Epithelial cell of proximal tubule (primary cell): ENCODE results near the gene CELSR2. TPM values are rescaled to one million over a fixed set of nuclear protein-coding genes. Genes with fewer than 3 reads are reported as not detected.
A peak's percentile ranks its signal among the peaks of the same experiment; 100 is the strongest.
"Not testable (repeated sequence)": the region's sequence is repeated elsewhere in the genome, so short reads cannot be mapped to it uniquely, and the experiment has no call there.

Source experiments
- DNase-seq: peaks from one replicate; pipeline ENCODE4 v3.0.0-alpha.2; 2011; ENCODE audit warnings: low read depth
- H3K4me3 ChIP-seq: 2 replicates; pipeline ENCODE4 v1.5.1; 2011; ENCODE audit warnings: low read depth, mild to moderate bottlenecking, low read length
- CTCF ChIP-seq: conservative IDR thresholded peaks from 2 replicates; pipeline ENCODE4 v1.5.1; 2012; ENCODE audit warnings: low read depth, mild to moderate bottlenecking, low read length
- total RNA-seq: library from RNA; depleted of rRNA; stranded (reverse); fragments of >200 nt; gene quantifications from 2 replicates; pipeline ENCODE4 v1.2.3, GENCODE V29; 2015

Gene CELSR2
- total RNA-seq, 1 donor from 2014 or later = 14.2 TPM

DNA sequence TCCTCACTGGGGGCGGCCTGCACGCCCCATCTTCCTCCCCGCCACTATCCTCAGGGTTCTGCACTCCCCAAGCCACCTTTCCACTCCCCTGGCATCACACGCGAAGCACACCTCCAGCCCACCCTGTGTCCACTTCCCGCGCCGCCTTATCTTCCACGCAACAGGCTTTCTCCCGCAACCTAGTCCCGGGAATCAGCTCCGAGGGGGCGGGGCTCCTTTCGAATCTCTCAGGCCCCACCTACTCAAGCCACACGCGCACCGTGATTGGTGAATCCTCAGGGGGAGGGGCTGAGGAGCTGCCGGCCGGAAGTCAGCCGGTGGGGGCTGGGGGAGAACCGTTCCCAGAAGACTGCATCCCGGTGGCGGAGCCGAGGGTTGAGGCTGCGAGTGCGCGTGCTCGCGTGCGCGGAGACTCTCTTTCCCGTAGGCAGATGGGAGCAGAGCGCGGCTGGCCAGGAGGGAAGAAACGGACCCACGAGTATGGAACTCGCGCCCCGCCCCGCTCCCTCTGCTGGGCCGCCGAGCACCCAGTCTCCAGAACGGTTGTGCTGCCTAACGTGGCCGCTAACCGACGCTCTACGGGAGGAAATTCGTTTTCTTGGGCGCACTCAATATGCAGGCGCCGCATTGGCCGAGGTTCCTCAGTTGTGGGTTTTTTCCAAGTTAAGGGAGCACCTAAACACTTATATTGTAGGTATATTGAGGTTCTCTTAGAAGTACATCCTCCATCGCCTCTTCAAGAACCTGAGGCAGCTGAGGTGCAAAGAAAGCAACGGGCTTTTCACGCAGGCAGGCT, 33.8 kb downstream of the CELSR2 start, which contains the start of gene PSRC1:
Gene PSRC1, minus strand, starts transcription at position 194 of the 796 bp plus-strand sequence.
- TF ChIP-seq CTCF = peak; percentile 37
- H3K4me3 ChIP-seq = peak within 1 kb of the TSS; percentile 63
- no peak for DNase-seq

DNA sequence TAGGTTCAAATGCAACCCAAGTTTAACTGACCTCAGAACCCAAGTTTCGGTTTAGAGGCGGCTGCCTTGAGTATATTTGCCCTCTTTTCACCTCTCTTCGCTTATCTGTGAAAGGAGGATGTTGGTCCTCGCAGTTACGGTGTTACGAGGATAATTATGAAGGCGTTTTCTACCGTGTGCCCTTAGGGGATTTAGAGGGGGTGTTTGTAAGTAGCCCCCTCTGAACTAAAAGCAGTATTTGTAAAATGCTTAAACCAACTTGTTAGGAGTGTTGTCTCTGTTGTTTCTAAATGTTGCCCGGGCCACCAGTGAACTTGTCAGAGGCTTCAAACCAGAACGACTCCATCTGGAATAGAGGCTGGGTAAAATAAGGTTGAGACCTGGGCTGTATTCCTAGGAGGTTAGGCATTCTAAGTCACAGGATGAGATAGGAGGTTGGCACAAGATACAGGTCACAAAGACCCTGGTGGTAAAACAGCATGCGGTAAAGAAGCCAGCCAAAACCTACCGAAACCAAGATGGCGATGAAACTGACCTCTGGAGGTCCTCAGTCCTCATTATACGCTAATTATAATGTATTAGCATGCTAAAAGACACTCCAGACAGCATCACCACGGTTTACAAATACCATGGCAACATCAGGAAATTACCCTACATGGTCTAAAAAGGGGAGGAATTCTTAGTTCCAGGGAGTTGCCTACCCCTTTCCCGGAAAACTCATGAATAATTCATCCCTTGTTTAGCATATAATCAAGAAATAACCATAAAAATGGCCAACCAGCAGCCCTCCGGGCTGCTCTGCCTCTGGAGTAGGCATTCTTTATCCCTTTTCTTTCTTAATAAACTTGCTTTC, 34.6 kb downstream of the CELSR2 start:
- no peak for DNase-seq
- peak overlapping the region; percentile 63 for H3K4me3 ChIP-seq

GRCh38 chr1:109286762-109287161, 37.4 kb downstream of the CELSR2 start:
- not testable (repeated sequence) for H3K4me3 ChIP-seq, DNase-seq

More for the DNA sequence above, 34.6 kb downstream of the CELSR2 start:
- no peak for TF ChIP-seq CTCF

- no peak overlapping the region for H3K4me3 ChIP-seq
- no peak for TF ChIP-seq CTCF
These were observed 40.8 kb downstream of the CELSR2 start for GRCh38 chr1:109290137-109290536.

GRCh38 chr1:109290998-109291397, 41.7 kb downstream of the CELSR2 start:
- no peak for DNase-seq
- H3K4me3 ChIP-seq = no peak overlapping the region
- TF ChIP-seq CTCF = no peak

More at GRCh38 chr1:109290137-109290536, 40.8 kb downstream of the CELSR2 start:
- DNase-seq = no peak

GRCh38 chr1:109292364-109292763, 43.0 kb downstream of the CELSR2 start:
- H3K4me3 ChIP-seq = no peak overlapping the region
- no peak for TF ChIP-seq CTCF
- no peak for DNase-seq

DNA sequence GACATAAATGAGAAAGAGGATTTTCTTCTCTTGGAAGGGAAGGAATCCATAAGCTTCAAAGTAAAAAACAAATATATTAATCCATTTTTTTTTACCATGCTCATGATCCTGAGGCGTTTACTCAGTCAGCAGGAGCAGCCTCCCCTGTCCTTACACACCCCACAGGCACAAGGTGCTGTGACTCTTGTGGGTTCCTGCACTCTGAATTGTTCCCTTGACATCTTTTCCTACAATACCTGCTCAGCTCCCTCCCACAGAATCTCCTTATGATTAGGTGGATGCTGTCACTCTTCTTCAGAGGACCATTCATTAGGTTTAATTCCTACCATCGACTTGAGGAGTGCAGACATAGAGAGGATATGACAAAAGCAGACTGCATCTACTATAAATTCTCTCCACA, 43.7 kb downstream of the CELSR2 start:
- no peak overlapping the region for H3K4me3 ChIP-seq
- no peak for TF ChIP-seq CTCF
- DNase-seq = no peak
